ENCODE measurements around the gene CRIM1.

Gene CRIM1

DNA sequence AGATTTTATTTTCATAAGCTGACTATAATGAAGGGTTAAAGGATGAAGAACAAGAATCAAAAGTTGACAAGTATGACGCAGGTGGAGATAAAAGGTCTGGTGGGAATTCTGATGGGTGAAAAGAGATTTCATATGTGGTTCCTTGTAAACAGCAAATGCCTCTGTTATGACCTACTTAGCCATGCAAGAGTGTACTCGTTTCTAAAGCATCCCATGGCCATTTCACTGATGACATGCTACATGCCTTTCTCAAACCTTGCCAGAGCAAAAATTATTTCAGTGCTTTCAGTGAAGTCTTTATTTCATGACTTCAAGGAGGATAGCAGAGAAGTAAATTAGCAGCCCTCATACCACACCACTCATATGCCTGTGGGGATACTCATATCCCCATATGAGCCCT lies 170.6 kb downstream of the CRIM1 start:
- DNase-seq: no peak

DNA sequence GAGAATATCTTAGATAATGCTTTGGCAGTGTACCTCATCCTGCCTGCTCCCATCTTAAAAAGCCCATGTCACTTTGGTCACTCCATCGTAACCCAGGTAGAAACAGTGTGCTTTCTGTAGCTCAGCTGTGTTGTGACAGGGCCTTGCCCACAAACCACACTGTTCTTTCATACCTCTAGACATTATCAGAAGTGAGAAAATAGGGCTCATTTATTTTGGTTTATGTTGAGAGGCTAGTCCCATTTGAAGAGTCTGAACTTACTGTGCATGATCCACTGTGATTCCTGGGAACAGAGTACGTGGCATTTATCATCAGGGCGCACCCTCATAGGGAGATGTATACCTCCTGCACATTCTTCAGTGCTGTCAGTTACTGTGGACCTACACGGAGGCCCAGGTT lies 172.7 kb downstream of the CRIM1 start:
- DNase-seq: no peak

DNA sequence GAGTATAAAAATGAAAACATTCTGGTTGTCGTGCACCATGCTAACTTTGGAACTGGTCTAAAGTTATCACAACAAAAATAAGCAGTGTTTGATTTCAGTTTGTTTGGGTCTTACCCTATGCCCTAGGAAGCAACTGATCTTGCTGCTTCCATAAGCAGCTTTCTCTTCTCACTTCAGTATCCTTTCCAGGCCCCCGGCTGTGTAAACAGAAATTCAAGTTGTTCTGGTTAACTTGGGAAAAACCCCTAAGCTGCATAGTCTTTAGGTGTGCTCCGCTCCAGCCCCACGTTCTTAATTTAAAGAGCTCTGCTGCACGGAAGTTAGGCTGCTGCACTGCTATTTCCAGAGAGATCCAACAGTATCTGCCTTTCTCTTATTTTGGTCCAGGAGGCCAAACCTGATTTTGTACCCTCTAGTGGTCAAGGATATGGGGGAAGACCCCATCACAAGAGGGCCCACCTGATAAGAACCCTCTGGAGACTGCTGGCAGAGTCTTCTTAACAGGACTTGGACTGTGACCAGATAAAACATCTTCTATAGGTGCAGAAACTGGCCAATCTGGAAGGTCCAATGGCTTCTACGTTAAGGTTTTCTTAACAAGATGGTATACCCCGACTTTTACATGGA lies 173.3 kb downstream of the CRIM1 start:
- no peak for DNase-seq

DNA sequence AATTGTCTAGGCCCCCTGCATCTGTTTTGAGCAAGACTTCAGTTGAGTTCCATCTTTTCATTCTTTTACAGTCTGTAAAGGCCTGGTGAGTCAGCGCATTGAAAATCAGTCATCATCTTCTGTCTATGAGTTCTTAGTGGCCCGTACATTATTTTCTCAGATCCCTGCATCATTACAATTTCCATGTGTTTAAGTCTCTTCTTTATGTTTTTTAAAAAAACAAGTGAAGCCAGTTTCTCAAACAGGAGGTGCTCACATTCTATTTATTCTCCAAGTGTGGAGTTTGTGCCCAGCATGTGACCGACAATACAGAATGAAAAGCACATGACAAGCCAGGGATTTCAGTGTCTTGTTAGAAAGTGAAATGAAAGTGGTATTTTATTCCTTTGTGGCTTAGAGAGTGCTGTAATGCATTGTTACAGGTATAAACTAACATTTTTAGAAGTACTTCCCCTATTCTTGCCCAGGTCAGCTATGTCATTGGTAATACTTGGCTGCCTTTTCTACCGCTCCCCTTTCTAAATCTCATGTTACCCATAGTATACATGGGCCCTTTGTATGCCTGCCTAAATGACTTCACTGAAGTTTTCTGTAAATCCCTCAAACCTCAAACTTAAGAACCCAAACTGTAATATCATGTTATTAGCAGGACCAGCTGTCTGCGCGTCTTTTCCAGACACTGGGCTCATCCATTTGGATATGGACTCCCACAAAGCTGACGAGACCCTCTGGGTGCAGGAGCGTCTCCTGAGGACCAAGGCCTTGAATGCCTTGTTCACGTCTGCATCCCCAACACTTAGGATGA lies 174.8 kb downstream of the CRIM1 start:
- no peak for DNase-seq

DNA sequence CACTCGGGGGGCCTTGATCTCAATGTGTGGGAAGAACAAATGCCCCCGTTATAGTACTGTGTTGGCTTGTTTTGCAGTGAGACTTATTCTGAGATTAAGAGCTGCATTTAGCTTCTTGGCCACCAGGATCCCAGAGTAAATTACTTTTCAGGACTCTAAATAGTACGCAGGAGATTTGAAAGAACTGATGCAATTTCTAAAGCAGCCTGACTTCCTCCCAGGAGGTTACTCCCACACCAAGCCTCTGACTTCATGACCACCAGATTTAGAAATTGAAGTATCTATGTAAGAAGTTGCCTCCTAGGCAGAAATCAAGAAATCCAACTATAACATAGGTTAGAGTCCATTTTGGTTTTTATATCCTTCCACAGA lies 175.4 kb downstream of the CRIM1 start:
- DNase-seq: no peak

DNA sequence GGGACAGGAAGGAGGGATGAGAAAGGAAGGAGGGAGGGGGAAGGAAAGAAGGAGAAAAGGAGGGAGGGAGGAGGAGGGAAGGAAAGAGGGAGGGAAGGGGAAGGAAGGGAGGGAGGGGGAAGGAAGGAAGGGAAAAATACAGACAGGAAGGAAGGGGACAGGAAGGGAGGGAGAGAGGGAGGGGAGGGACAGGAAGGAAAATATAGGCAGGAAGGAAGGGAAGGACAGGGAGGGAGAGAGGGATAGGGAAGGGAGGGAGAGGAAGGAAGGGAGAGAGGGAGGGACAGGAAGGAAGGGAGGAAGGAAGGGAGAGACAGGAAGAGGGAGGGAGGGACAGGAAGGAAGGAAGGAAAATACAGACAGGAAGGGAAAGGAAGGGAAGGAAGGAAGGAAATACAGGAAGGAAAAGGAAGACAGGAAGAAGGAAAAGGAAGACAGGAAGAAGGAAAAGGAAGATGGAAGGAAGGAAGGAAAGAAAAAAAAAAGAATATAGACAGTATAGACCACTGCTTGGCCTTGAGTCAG lies 178.8 kb downstream of the CRIM1 start:
- DNase-seq: no peak

DNA sequence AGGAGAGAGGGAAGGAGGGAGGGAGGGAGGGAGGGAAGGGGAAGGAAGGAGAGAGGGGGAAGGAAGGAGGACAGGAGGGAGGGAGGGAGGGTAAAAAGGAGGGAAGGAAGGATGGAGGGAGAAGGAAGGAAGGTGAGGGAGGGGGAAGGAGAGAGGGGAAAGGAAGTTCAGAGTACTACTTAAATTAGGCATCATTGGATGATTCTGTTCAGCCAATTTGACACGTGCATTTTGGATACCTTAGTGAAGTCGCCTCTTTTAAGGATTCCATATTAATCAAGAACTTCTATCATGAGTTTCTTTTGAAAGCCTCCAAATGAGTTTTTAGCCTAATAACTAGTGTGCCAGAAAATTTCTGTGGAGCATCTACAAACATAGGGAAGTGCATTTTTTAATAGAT lies 179.5 kb downstream of the CRIM1 start:
- no peak for DNase-seq

DNA sequence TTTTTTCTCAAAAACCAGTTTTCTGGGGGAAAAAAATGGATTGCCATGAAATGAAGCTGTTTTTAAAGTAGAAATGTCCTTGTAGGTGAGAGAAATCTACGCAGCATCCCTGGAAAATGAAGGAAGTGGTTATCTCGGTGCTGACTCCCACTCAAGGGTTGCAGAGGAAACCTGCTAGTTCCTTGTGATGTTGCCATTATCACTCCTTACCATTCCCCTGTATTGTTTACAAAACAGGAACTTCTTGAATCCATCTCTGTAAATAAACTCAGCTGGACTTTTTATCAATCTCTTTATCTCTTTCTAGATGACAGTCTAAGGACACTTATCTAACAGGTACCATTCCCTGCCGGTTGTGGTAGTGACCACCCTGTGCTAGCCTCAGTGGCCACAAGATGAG lies 181.2 kb downstream of the CRIM1 start:
- no peak for DNase-seq

DNA sequence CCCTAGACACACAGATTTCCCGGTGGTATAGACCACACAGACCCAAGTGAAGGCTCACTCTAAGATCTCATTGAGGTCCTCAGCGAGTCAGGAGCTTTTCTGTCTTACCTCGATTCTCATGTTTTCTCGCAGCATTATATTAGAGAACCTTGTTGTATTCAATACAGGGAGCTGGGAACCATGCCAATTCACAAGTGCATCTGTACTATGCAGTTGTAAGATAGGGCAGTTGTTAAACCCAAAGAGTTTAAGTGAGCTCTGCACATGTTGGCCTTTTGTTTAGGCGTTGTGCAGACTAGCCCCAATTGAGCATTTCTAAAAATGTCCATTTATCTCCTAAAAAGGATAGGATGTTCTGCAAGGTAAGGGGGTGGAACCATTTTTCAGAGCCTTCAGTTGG lies 182.8 kb downstream of the CRIM1 start:
- DNase-seq: peak; percentile 0

DNA sequence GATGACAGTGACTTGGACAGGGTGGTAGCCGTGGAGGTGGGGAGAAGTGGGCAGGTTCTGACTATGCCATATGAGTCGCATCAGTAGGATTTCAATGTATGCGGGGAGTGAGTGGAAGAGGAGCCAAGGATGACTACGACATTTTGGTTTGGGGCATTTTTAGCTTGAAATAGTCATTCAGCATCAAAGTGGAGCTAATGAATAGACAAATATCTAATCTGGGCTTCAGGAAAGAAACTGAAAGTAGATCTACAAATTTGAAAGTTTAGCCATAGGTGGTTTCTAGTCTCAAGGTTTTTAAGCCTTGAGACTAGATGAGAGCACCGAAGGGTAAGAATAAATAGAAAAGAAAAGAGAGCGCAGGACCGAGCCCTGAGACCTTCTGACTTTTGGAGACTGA lies 184.1 kb downstream of the CRIM1 start:
- DNase-seq: no peak

DNA sequence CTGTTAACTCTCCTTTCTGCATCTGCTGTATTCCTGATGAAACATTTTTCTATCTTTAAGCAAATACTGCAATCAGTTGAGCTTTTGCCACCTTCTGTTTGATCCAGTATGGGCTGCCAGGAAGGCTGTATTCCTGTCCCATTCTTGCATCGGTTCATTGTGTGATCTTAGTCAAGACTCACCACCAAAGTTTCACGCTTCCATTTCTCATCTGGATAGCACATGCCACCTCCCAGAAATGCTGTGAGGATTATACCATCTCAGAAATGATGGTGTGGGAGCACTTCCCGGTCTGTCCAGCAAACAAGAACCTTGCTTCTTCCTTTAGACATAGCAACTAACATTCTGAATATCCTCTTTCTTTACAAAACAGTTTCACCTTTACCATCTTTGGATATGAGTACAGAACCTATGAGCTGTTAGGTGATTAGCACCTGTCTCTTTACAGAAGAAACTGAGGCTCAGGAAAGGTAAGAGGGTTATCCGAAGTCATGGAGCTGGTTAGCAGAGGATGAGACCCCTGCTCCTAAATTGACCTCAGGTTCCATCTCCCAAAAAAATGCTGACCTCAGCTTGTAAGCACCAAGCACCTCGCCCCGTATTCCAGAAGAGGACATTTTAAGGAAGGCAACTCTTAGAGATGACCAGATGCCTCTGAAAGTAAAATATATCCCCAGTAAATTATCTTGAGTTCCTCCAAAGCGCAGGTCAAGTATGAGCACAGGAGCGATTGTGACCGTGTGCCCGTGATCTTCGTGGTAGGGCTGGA lies 185.6 kb downstream of the CRIM1 start:
- DNase-seq: no peak

DNA sequence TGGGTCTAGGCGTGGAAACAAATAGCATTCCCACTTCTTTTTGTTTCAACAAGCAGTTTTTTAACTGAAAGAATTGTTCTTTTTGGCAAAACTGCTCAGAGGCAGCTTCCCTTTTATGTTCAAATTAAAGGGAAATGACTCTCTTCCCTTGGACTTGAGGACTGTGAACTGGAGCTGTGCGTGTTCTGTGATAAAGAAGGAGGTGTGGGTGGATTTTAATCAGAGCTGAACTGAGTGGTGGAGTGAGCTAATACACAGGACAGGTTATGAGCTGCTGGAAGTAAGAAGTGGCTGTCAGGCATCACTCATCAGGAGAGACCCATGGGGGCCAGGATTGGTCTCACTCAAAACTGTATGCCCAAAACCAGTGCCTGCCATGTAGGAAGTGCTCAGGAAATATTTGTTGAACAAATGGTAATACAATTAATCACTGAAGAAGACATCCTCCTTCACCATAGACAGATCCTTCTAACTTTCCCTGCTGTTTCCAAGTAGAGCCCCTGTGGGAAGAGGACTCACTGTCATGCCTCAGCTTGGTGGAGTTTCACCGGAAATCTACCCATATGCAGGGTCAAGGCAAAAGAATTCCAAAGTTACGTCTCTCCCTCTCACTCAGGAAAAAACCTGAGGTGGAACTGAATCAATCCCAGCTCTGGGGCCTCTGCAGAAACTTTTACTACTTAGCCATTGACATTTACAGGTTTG lies 186.5 kb downstream of the CRIM1 start:
- no peak for DNase-seq

DNA sequence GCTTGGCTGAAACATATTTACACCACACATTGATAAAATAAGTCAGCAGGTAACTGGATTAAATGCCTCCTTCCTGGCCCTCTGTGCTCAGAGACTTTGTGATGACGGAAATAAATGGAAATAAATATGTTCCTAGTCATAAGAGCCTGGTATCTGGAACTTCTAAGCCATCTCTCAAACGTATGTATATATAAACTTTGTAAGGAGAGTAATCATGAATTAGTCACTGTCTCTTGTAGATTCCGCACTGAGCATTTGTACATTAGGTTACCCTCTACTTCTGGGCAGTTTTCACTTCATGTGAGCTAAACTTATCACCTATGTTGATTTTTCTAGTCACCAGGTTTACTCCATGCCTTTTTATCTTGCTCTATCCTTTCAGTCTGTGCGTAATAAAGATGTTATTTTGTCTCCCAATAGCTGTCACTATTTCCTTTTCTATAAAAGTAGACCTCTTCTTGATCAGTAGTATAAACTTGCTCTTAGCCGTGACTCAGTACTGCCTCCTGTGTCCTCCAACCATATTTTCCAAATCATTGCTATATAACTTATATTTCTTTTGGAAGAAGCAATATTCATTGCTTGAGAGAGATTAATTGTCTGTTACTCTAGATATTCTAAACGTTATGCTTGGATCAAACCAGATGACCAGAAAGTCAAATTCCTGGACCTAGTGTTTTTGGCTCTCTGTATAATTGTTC lies 189.2 kb downstream of the CRIM1 start:
- DNase-seq: no peak

DNA sequence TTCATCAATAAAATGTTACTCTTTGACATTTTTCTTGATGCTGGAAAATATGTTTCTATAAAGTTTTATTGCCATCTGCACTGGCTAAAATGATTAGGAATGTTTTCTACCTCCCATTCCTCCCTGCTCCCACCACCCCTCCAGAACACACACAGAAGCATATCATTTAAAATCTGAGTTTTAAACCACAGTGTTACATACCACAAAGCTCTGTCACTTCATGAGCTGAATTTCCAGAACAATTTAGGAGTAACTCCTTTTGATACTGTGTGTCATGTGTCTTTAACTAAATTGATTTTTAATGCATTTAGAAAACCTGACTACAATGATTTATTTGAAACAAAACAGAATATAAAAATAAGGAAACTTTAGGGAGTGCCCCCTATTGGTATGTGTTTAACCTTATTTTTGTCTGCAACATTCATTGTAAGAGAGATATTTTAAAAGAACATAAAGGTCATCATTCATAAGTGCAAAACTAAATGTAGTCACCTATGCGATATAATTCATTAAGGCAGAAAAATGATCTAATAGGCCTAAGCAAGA lies 190.4 kb downstream of the CRIM1 start:
- DNase-seq: no peak

DNA sequence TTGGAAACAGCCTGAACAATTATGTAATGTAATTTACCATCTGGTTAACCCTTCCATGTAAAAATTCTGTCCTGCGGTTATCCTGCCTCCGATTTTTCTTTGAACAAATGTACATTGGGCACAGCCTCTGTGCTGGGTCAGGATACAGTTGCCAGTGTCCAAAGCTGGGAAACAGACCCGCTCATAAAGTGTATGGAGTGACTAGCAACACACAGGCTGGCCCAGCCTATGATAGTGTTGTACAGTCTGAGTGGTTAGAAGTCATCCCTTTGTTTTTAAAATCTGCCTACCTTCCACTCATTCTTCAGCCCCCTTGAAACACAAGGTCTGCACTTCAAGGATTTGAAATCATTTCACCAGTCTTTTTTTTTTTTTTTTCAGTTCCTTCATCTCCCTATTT lies 192.3 kb downstream of the CRIM1 start:
- DNase-seq: no peak

DNA sequence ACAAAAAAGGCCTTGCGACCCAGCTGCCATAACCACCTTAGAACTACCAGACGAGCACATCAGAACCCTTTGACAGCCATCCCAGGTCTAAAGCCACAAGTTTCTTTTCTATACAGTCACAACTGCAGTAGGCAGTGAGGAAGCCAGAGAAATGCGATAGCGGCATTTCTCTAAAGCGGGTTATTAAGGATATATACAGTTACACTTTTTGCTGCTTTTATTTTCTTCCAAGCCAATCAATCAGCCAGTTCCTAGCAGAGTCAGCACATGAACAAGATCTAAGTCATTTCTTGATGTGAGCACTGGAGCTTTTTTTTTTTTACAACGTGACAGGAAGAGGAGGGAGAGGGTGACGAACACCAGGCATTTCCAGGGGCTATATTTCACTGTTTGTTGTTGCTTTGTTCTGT lies 193.6 kb downstream of the CRIM1 start:
- DNase-seq: no peak

DNA sequence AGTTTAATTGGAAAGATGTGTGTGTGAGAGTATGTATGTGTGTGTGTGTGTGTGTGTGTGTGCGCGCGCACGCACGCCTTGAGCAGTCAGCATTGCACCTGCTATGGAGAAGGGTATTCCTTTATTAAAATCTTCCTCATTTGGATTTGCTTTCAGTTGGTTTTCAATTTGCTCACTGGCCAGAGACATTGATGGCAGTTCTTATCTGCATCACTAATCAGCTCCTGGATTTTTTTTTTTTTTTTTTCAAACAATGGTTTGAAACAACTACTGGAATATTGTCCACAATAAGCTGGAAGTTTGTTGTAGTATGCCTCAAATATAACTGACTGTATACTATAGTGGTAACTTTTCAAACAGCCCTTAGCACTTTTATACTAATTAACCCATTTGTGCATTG lies 194.4 kb downstream of the CRIM1 start:
- DNase-seq: no peak

DNA sequence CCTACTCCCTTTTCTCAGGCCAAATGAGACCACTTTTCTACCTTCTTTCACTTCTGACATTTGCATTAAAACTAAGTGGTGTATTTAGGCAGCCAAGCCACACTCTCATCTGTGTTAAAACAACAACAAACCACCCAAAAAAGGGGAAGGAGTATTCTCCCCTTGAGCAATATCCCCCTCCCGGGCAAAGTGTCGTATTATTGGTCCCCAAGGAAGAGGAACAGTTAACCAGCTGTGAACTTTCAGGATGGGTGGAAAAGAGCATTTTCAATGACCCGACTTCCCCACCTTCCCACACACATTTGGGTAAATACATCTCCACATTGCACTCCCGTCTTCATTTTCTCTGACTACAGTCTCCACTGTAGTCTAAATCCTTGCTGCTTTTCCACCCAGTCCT lies 198.1 kb downstream of the CRIM1 start:
- no peak for DNase-seq

DNA sequence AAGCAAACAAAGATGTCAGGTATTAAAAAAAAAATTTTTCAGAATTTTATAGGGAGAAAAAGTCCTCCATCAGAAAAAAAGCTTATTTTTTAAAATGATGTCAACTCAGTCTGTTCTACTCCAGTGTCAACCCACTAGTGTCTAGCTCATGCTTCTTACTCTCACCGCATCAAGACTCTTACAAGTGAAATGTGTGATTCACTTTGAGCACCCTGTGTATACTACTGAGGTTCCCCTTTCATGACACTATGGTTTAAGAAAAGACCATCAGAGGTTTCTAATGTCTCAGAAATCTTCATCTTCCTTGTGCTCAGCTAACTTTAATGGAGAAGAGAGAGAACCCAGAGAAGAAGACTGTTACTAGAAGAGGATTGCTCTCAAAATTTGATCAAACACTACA lies 199.0 kb downstream of the CRIM1 start:
- no peak for DNase-seq

DNA sequence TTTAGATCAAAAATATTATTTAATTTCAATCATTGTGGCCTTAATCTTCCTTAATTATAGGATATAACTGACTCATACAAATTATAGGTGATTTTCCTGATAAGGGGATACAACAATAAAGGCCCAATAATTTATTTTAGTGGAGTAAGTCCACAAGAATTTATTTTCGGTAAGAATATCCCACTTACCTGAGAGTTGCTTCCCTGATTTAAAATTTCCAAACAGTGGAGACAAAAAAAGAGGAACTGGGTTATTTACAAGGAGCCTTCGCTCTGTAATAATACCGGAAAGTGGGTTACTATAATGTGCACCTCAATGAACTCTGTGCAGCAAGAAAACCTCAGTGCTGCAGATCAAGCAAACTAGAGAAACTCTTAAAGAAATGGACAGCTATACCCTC lies 200.2 kb downstream of the CRIM1 start:
- DNase-seq: no peak

DNA sequence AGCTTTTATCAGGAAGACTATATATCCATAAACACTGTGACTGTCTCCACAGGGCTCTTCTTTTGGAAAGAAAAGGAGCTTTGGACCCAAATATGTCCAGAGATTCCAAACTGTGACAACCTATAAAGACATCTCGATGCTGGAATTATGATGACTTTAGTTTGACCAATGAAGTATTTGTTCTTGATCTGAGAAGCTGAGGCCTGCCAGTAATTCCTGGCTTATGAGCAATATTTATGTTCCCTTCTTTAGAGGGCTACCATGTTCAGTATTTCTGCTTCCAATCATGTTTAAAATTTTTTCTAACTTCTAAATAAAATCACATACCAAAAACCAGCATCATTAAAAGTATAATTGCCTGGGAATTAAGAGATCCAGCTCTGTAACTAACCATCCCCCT lies 201.3 kb downstream of the CRIM1 start:
- DNase-seq: no peak

DNA sequence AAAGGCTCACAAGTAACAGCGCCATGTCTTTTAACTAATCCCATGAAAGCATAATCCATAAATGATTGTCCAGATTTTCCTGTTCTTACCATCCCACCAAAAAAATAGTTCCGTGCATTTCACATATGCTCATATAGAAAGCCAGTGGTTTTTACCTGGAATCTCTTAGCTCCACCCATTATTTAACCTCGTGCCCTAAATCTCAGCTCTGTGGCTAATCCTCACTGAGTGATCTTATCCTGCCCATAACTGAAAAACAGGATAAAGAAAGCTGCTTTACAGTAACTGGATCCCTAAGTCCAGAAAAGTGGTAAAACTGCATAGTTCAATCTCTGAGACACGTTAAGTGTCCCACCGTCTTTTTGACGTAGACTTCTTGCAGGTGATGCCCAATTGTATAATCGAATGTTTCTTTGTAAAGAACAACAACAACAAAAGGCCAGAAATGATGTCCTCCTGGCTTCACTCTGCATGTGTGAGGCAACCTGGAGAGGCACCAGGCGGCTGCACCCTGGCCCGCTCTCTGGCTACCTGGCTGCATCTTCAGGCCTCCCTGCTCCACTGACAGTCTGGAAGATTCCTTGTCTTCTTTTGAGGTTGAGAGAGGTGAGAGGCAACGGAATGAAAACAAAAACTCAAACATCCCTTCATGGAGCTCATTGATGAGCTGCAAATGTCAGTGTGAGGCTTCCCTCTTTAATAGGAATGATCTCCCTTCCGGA lies 203.8 kb downstream of the CRIM1 start:
- no peak for DNase-seq
